Measurements from ENCODE around the gene FIGNL1. TPM values are rescaled to one million over a fixed set of nuclear protein-coding genes. Genes with fewer than 3 reads are reported as not detected.

FIGNL1 gene
- total RNA-seq, 1 experiment from 2014 or later = 28.0 TPM

- CTCF ChIA-PET = no interaction called here
- Histone ChIP-seq H3K36me3 (ENCODE audit: control insufficient read depth, insufficient read depth, low read length) (no peaks in the 10 kb centered on the region), H3K27ac (ENCODE audit: low read length) (no peak overlapping the region), H3K4me3 (ENCODE audit: low read depth in 2 of 2, low read length in 2 of 2) (no peak overlapping the region), H3K27me3 (ENCODE audit: control insufficient read depth, insufficient read depth, low read length) (peaks cover 11% of the 10 kb centered on the region), H3K9me3 (ENCODE audit: control insufficient read depth, insufficient read depth, low read depth, low read length) (no peaks in the 10 kb centered on the region), H3K4me1 (ENCODE audit: control insufficient read depth, insufficient read depth, low read length) (no peaks in the 10 kb centered on the region)
- DNase-seq (ENCODE audit: low read depth, low spot score) = no peak
- ATAC-seq = no peak
- no peak for TF ChIP-seq CTCF (IDR thresholded peaks at IDR 0.05)
- TF ChIP-seq TCF7L2 (IDR thresholded peaks at IDR 0.05; ENCODE audit: low read depth, low read length) = no peak
- TF ChIP-seq, protein P1, sequence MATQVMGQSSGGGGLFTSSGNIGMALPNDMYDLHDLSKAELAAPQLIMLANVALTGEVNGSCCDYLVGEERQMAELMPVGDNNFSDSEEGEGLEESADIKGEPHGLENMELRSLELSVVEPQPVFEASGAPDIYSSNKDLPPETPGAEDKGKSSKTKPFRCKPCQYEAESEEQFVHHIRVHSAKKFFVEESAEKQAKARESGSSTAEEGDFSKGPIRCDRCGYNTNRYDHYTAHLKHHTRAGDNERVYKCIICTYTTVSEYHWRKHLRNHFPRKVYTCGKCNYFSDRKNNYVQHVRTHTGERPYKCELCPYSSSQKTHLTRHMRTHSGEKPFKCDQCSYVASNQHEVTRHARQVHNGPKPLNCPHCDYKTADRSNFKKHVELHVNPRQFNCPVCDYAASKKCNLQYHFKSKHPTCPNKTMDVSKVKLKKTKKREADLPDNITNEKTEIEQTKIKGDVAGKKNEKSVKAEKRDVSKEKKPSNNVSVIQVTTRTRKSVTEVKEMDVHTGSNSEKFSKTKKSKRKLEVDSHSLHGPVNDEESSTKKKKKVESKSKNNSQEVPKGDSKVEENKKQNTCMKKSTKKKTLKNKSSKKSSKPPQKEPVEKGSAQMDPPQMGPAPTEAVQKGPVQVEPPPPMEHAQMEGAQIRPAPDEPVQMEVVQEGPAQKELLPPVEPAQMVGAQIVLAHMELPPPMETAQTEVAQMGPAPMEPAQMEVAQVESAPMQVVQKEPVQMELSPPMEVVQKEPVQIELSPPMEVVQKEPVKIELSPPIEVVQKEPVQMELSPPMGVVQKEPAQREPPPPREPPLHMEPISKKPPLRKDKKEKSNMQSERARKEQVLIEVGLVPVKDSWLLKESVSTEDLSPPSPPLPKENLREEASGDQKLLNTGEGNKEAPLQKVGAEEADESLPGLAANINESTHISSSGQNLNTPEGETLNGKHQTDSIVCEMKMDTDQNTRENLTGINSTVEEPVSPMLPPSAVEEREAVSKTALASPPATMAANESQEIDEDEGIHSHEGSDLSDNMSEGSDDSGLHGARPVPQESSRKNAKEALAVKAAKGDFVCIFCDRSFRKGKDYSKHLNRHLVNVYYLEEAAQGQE (IDR thresholded peaks at IDR 0.05; ENCODE audit: insufficient read depth in 1 of 2, low read depth in 2 of 2, low read length in 1 of 2) = no peak
- BruUV-seq (replicated peaks) = no TSS peak
- POLR2A ChIA-PET = no interaction called here
- intact Hi-C loops (cut with micrococcal nuclease; ENCODE audit: unreplicated experiment) = no loop called here
- in situ Hi-C loops (cut with HindIII; ENCODE audit: low pct_unique_long_range_greater_than_20kb, low sequenced_read_pairs) = no loop called here
These were observed 47.8 kb upstream of the FIGNL1 start for GRCh38 chr7:50497968-50498367.

GRCh38 chr7:50497068-50497642 lies 47.0 kb upstream of the FIGNL1 start:
- intact Hi-C loops (cut with micrococcal nuclease; ENCODE audit: unreplicated experiment) (no loop called here), in situ Hi-C loops (cut with HindIII; ENCODE audit: low pct_unique_long_range_greater_than_20kb, low sequenced_read_pairs) (no loop called here)
- Histone ChIP-seq H3K36me3 (ENCODE audit: control insufficient read depth, insufficient read depth, low read length) (no peaks in the 10 kb centered on the region), H3K9me3 (ENCODE audit: control insufficient read depth, insufficient read depth, low read depth, low read length) (no peaks in the 10 kb centered on the region), H3K4me3 (ENCODE audit: low read depth in 2 of 2, low read length in 2 of 2) (no peak overlapping the region), H3K27me3 (ENCODE audit: control insufficient read depth, insufficient read depth, low read length) (peaks cover 11% of the 10 kb centered on the region), H3K4me1 (ENCODE audit: control insufficient read depth, insufficient read depth, low read length) (no peaks in the 10 kb centered on the region), H3K27ac (ENCODE audit: low read length) (no peak overlapping the region)
- no peak for DNase-seq (ENCODE audit: low read depth, low spot score)
- ChIA-PET CTCF (no interaction called here), POLR2A (no interaction called here)
- no peak for ATAC-seq
- no TSS peak for BruUV-seq (replicated peaks)
- TF ChIP-seq SIN3A (IDR thresholded peaks at IDR 0.05; ENCODE audit: borderline replicate concordance, insufficient read depth, low read depth, low read length) = no peak
- TF ChIP-seq, protein P1 (IDR thresholded peaks at IDR 0.05; ENCODE audit: insufficient read depth in 1 of 2, low read depth in 2 of 2, low read length in 1 of 2) = no peak
- no peak for TF ChIP-seq CTCF (IDR thresholded peaks at IDR 0.05)
- TF ChIP-seq TCF7L2 (IDR thresholded peaks at IDR 0.05; ENCODE audit: low read depth, low read length) = no peak
- no peak for TF ChIP-seq POLR2AphosphoS5 (IDR thresholded peaks at IDR 0.05; ENCODE audit: low read depth, low read length)

Data from Panc1 (cell line).